NAMALWA (cell line): ENCODE data around the gene CARM1.
"Not testable (repeated sequence)": the region's sequence is repeated elsewhere in the genome, so short reads cannot be mapped to it uniquely, and the experiment has no call there.

ENCODE experiments used
- DNase-seq: peaks from one replicate; pipeline ENCODE4 v3.0.0-alpha.2; 2015; ENCODE audit warnings: low spot score

Gene CARM1

GRCh38 chr19:10846500-10847202 lies 24.7 kb upstream of the CARM1 start:
- DNase-seq: no peak

- no peak for DNase-seq
Observed at GRCh38 chr19:10848230-10848856, 23.0 kb upstream of the CARM1 start, which contains the start of gene C19orf38. Gene C19orf38, plus strand, starts transcription at chr19:10848415. Its CDS starts 94 bp downstream, at chr19:10848509.

GRCh38 chr19:10850631-10851030 lies 20.7 kb upstream of the CARM1 start:
- DNase-seq: no peak

- no peak for DNase-seq
Observed at GRCh38 chr19:10852098-10852800, 19.1 kb upstream of the CARM1 start.

GRCh38 chr19:10852941-10853340 lies 18.4 kb upstream of the CARM1 start:
- DNase-seq: no peak

GRCh38 chr19:10854350-10855089 lies 16.8 kb upstream of the CARM1 start:
- no peak for DNase-seq

- DNase-seq: peak; percentile 66
Observed at GRCh38 chr19:10855879-10856522, 15.4 kb upstream of the CARM1 start.

GRCh38 chr19:10856899-10857298 lies 14.5 kb upstream of the CARM1 start:
- DNase-seq: not testable (repeated sequence)

- peak; percentile 57 for DNase-seq
Observed at GRCh38 chr19:10858204-10858828, 13.0 kb upstream of the CARM1 start.

GRCh38 chr19:10861103-10861651 lies 10.2 kb upstream of the CARM1 start:
- DNase-seq: peak; percentile 68

- DNase-seq: no peak
Observed at GRCh38 chr19:10862561-10863106, 8.7 kb upstream of the CARM1 start.

- no peak for DNase-seq
Observed at GRCh38 chr19:10863107-10863717, 8.1 kb upstream of the CARM1 start.

- peak; percentile 85 for DNase-seq
Observed at GRCh38 chr19:10864538-10864899, 6.8 kb upstream of the CARM1 start.

- no peak for DNase-seq
Observed at GRCh38 chr19:10866495-10866894, 4.9 kb upstream of the CARM1 start.

GRCh38 chr19:10868872-10869547 lies 2.3 kb upstream of the CARM1 start:
- no peak for DNase-seq

- DNase-seq: not testable (repeated sequence)
Observed at GRCh38 chr19:10869872-10870311, 1.5 kb upstream of the CARM1 start.

- no peak for DNase-seq
Observed at GRCh38 chr19:10870501-10870954, 825 bp upstream of the CARM1 start.

GRCh38 chr19:10871711-10872545 lies 575 bp downstream of the CARM1 start:
- DNase-seq: peak; percentile 53
